ENCODE results near the gene STK32C.

The STK32C gene

GRCh38 chr10:132307823-132308586 lies at the start of gene STK32C:
STK32C (minus strand) TSS chr10:132307950; CDS start chr10:132307833, 117 bp downstream.
- peak; percentile 90 for DNase-seq (ENCODE audit: low read depth)
- H3K4me3 ChIP-seq (replicated peaks; ENCODE audit: low read depth, low read length): peak within 1 kb of the TSS; percentile 76
- TF ChIP-seq CTCF (IDR thresholded peaks at IDR 0.05; ENCODE audit: low read length, missing control alignments): no peak

- H3K4me3 ChIP-seq (replicated peaks; ENCODE audit: low read depth, low read length): no peak overlapping the region
- DNase-seq (ENCODE audit: low read depth): no peak
- TF ChIP-seq CTCF (IDR thresholded peaks at IDR 0.05; ENCODE audit: low read length, missing control alignments): no peak
These were observed 49.0 kb upstream of the STK32C start for GRCh38 chr10:132356621-132357195.

GRCh38 chr10:132355754-132356153 lies 48.0 kb upstream of the STK32C start:
- DNase-seq (ENCODE audit: low read depth): no peak
- TF ChIP-seq CTCF (IDR thresholded peaks at IDR 0.05; ENCODE audit: low read length, missing control alignments): no peak
- H3K4me3 ChIP-seq (replicated peaks; ENCODE audit: low read depth, low read length): no peak overlapping the region

- H3K4me3 ChIP-seq (replicated peaks; ENCODE audit: low read depth, low read length): no peak overlapping the region
- no peak for DNase-seq (ENCODE audit: low read depth)
- no peak for TF ChIP-seq CTCF (IDR thresholded peaks at IDR 0.05; ENCODE audit: low read length, missing control alignments)
These were observed 47.5 kb upstream of the STK32C start for GRCh38 chr10:132355297-132355696.

GRCh38 chr10:132354356-132355094 lies 46.8 kb upstream of the STK32C start:
- no peak for TF ChIP-seq CTCF (IDR thresholded peaks at IDR 0.05; ENCODE audit: low read length, missing control alignments)
- DNase-seq (ENCODE audit: low read depth): no peak
- H3K4me3 ChIP-seq (replicated peaks; ENCODE audit: low read depth, low read length): no peak overlapping the region

GRCh38 chr10:132353456-132354355 lies 46.0 kb upstream of the STK32C start:
- DNase-seq (ENCODE audit: low read depth): no peak
- no peak for TF ChIP-seq CTCF (IDR thresholded peaks at IDR 0.05; ENCODE audit: low read length, missing control alignments)
- no peak overlapping the region for H3K4me3 ChIP-seq (replicated peaks; ENCODE audit: low read depth, low read length)

All from fibroblast of pulmonary artery (primary cell).